OCI-LY7 (cell line): ENCODE results near the gene SLC29A1.

Source experiments
- CTCF ChIP-seq: fragments of 200-600 bp; sonication (generic); conservative IDR thresholded peaks from 2 replicates; pipeline ENCODE4 v1.5.1; 2014; ENCODE audit warnings: mild to moderate bottlenecking, antibody characterized with exemption, low read length, moderate library complexity, mixed read lengths
- EZH2phosphoT487 ChIP-seq: fragments of 200-600 bp; sonication (generic); IDR thresholded peaks from 2 replicates; pipeline ENCODE4 v1.6.1; 2018; ENCODE audit warnings: low read depth, borderline replicate concordance, mild to moderate bottlenecking, mixed run types, antibody characterized with exemption, low read length, moderate library complexity, mixed read lengths

GRCh38 chr6:44183783-44184182, 39.6 kb upstream of the SLC29A1 start:
- no peak for TF ChIP-seq CTCF
- TF ChIP-seq EZH2phosphoT487 = no peak
